ENCODE measurements around the gene MT3. TPM values are rescaled to one million over a fixed set of nuclear protein-coding genes. Genes with fewer than 3 reads are reported as not detected.
"Not testable (repeated sequence)": the region's sequence is repeated elsewhere in the genome, so short reads cannot be mapped to it uniquely, and the experiment has no call there.

MT3 gene
- total RNA-seq, 1 donor from 2014 or later: not detected

DNA sequence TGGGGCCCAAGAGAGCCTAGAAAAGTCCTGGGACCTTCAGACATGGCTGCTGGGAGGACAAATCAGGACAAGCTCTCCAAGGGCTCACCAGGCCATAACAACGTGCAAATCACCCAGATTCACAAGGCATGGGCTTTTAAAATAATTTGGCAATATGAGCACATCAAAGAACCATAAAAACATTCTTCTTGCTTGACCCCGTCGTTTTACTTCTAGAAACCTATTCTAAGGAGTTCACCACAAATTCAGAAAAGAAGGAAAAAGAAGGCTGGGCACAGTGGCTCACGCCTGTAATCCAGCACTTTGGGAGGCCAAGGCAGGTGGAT lies 12.1 kb upstream of the MT3 start:
- Histone ChIP-seq H3K36me3 (no peaks in the 10 kb centered on the region), H3K79me2 (ENCODE audit: low read depth) (no peaks in the 10 kb centered on the region), H3K27me3 (peaks cover 4% of the 10 kb centered on the region), H3K4me2 (no peak overlapping the region), H4K20me1 (ENCODE audit: low read depth) (no peaks in the 10 kb centered on the region), H2AFZ (replicated peaks) (no peak overlapping the region), H3F3A (ENCODE audit: low read depth) (no peaks in the 10 kb centered on the region), H3K9ac (no peak overlapping the region), H3K27ac (no peak overlapping the region), H3K4me1 (no peaks in the 10 kb centered on the region), H3K9me3 (ENCODE audit: low read depth) (no peaks in the 10 kb centered on the region), H3K4me3 (no peak overlapping the region)
- Mint-ChIP-seq H3K36me3 (no peaks in the 10 kb centered on the region), H3K9me3 (peaks cover 15% of the 10 kb centered on the region), H3K27ac (no peak overlapping the region), H3K27me3 (ENCODE audit: insufficient read depth, low read depth) (peaks cover 5% of the 10 kb centered on the region), H3K4me1 (no peaks in the 10 kb centered on the region), H3K4me3 (no peak overlapping the region)
- no peak for DNase-seq (ENCODE audit: low spot score)
- TF ChIP-seq EZH2phosphoT487 (IDR thresholded peaks at IDR 0.05) (no peak), EZH2 (IDR thresholded peaks at IDR 0.05) (no peak)
- TF ChIP-seq, protein P1, sequence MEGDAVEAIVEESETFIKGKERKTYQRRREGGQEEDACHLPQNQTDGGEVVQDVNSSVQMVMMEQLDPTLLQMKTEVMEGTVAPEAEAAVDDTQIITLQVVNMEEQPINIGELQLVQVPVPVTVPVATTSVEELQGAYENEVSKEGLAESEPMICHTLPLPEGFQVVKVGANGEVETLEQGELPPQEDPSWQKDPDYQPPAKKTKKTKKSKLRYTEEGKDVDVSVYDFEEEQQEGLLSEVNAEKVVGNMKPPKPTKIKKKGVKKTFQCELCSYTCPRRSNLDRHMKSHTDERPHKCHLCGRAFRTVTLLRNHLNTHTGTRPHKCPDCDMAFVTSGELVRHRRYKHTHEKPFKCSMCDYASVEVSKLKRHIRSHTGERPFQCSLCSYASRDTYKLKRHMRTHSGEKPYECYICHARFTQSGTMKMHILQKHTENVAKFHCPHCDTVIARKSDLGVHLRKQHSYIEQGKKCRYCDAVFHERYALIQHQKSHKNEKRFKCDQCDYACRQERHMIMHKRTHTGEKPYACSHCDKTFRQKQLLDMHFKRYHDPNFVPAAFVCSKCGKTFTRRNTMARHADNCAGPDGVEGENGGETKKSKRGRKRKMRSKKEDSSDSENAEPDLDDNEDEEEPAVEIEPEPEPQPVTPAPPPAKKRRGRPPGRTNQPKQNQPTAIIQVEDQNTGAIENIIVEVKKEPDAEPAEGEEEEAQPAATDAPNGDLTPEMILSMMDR (IDR thresholded peaks at IDR 0.05): no peak

DNA sequence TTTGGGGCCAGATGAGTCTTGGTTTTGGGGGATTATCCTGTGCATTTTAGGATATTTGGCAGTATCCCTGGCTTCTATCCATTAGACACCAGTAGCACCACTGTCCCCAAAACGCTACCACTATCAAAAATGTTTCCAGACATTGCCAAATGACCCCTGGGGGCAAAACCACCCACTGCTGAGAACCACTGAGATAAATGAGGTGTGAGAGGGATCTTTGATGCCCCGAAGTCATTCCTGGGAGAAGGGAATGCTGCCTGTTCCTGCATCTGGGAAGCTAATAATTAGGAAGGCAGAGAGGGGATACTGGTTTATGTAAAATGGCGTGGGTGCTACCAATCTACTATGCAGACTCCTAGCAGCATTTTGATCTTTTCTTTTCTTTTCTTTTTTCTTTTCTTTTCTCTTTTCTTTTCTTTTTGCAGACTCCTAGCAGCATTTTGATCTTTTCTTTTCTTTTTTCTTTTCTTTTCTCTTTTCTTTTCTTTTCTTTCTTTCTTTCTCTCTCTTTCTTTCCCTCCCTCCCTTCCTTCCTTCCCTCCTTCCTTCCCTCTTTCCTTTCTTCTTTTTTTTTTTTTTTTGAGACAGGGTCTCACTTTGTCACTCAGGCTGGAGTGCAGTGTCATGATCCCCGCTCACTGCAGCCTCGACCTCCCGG lies 8.8 kb upstream of the MT3 start:
- Histone ChIP-seq H3K27ac (no peak overlapping the region), H3K9me3 (ENCODE audit: low read depth) (no peaks in the 10 kb centered on the region), H3K9ac (no peak overlapping the region), H3K4me1 (no peaks in the 10 kb centered on the region), H3F3A (ENCODE audit: low read depth) (no peaks in the 10 kb centered on the region), H3K79me2 (ENCODE audit: low read depth) (no peaks in the 10 kb centered on the region), H4K20me1 (ENCODE audit: low read depth) (no peaks in the 10 kb centered on the region), H3K4me3 (no peak overlapping the region), H3K27me3 (peaks cover 27% of the 10 kb centered on the region), H3K4me2 (no peak overlapping the region), H3K36me3 (no peaks in the 10 kb centered on the region), H2AFZ (replicated peaks) (no peak overlapping the region)
- Mint-ChIP-seq H3K27me3 (ENCODE audit: insufficient read depth, low read depth) (peaks cover 12% of the 10 kb centered on the region), H3K36me3 (no peaks in the 10 kb centered on the region), H3K9me3 (peaks cover 8% of the 10 kb centered on the region), H3K4me1 (no peaks in the 10 kb centered on the region), H3K4me3 (no peak overlapping the region), H3K27ac (no peak overlapping the region)
- no peak for TF ChIP-seq EZH2phosphoT487 (IDR thresholded peaks at IDR 0.05)
- no peak for TF ChIP-seq EZH2 (IDR thresholded peaks at IDR 0.05)
- TF ChIP-seq, protein P1 (IDR thresholded peaks at IDR 0.05): no peak
- DNase-seq (ENCODE audit: low spot score): no peak

- not testable (repeated sequence) for H3K27ac ChIP-seq; H4K20me1 ChIP-seq (ENCODE audit: low read depth); H3K9ac ChIP-seq; H3K36me3 ChIP-seq; H3K79me2 ChIP-seq (ENCODE audit: low read depth); H2AFZ ChIP-seq (replicated peaks); H3K4me3 Mint-ChIP-seq; DNase-seq (ENCODE audit: low spot score); H3K4me3 ChIP-seq; H3K36me3 Mint-ChIP-seq; H3K4me2 ChIP-seq; H3K27ac Mint-ChIP-seq; H3K4me1 ChIP-seq; H3F3A ChIP-seq (ENCODE audit: low read depth); H3K9me3 ChIP-seq (ENCODE audit: low read depth); H3K4me1 Mint-ChIP-seq; H3K9me3 Mint-ChIP-seq
- peaks cover 17% of the 10 kb centered on the region for H3K27me3 Mint-ChIP-seq (ENCODE audit: insufficient read depth, low read depth)
- peaks cover 50% of the 10 kb centered on the region for H3K27me3 ChIP-seq
Observed at GRCh38 chr16:56582911-56583310, 6.4 kb upstream of the MT3 start.

DNA sequence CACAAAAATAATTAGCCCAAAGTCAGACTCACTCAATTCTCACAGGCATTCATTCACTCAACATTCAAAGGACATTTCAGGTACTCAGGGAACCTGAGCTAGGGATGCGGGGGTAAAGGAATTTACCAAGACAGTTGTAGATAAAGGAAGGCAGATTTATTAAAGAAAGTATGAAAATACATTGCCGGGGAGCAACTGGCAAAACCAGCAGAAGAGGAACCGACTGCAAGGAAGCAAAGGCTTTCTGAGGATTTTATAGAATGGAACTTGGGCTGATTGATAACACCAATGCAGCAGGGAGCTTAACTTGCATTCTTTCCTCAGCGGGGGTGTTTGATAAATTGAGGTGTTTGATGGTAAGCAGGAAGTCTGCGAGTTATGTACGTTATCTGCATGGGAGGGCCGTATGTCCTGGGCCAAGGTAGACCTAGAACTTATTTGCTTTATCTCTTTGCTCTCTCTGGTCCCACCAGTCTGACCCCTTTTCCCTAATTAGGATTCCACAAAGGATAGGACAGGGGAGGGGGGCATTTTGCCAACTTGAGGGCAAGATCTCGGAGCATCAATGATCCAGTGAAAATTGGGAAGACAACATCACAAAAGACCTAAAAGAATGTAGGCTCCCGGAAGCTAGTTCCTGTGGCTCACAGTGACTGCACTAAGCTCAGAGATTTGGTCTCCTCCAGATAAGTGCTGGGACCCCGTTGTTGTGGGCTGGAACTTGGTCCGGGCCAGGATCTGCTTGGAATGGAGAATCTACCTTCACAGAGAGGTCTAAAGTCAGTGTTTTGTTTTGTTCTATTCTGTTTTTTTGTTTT lies 5.8 kb upstream of the MT3 start:
- no peaks in the 10 kb centered on the region for H3K9me3 Mint-ChIP-seq
- no peaks in the 10 kb centered on the region for H3K36me3 Mint-ChIP-seq

More for the DNA sequence above, 5.8 kb upstream of the MT3 start:
- H3K36me3 ChIP-seq: no peaks in the 10 kb centered on the region
- Mint-ChIP-seq H3K4me1 (no peaks in the 10 kb centered on the region), H3K27me3 (ENCODE audit: insufficient read depth, low read depth) (peaks cover 22% of the 10 kb centered on the region), H3K27ac (no peak overlapping the region), H3K4me3 (peak overlapping the region; percentile 38)
- no peaks in the 10 kb centered on the region for H3K9me3 ChIP-seq (ENCODE audit: low read depth)
- H3K79me2 ChIP-seq (ENCODE audit: low read depth): no peaks in the 10 kb centered on the region
- no peak for TF ChIP-seq EZH2 (IDR thresholded peaks at IDR 0.05)
- TF ChIP-seq, protein P1 (IDR thresholded peaks at IDR 0.05): no peak
- TF ChIP-seq EZH2phosphoT487 (IDR thresholded peaks at IDR 0.05): no peak
- no peak overlapping the region for H3K4me3 ChIP-seq
- no peaks in the 10 kb centered on the region for H3K4me1 ChIP-seq
- no peak overlapping the region for H3K27ac ChIP-seq
- H2AFZ ChIP-seq (replicated peaks): no peak overlapping the region
- DNase-seq (ENCODE audit: low spot score): no peak
- no peaks in the 10 kb centered on the region for H4K20me1 ChIP-seq (ENCODE audit: low read depth)
- H3K9ac ChIP-seq: no peak overlapping the region
- peaks cover 57% of the 10 kb centered on the region for H3K27me3 ChIP-seq
- no peak overlapping the region for H3K4me2 ChIP-seq
- H3F3A ChIP-seq (ENCODE audit: low read depth): no peaks in the 10 kb centered on the region

All from neural progenitor cell (in vitro differentiated cells).